SK-N-SH treated with all-trans-retinoic acid at 6 μM for 48 hours (cell line): Measurements from ENCODE around the gene CARM1.

Experiments used
- ATAC-seq: fragments of 200-7000 bp; cut with Tn5 transposase; 3 replicates; pipeline ENCODE4 v1.9.1; 2020; ENCODE audit warnings: mild to moderate bottlenecking, moderate library complexity
- ARNTL ChIP-seq: fragments of 450-650 bp; formaldehyde crosslinking; IDR thresholded peaks from 2 replicates; pipeline ENCODE4 v1.5.0; 2020; ENCODE audit warnings: low read depth, mild to moderate bottlenecking, moderate library complexity, borderline replicate concordance
- BACH2 ChIP-seq: fragments of 250-450 bp; sonication (Bioruptor Pico); IDR thresholded peaks from 2 replicates; pipeline ENCODE4 v1.9.0; 2021; ENCODE audit warnings: mild to moderate bottlenecking, borderline replicate concordance
- CSDC2 ChIP-seq: fragments of 250-450 bp; sonication (Bioruptor Pico); IDR thresholded peaks from 2 replicates; pipeline ENCODE4 v1.5.0; 2020; ENCODE audit warnings: mild to moderate bottlenecking, moderate library complexity
- ESRRG ChIP-seq: fragments of 250-450 bp; sonication (Bioruptor Pico); IDR thresholded peaks from 2 replicates; pipeline ENCODE4 v1.6.1; 2021; ENCODE audit warnings: mild to moderate bottlenecking
- GLIS3 ChIP-seq: fragments of 250-450 bp; sonication (Bioruptor Pico); IDR thresholded peaks from 2 replicates; pipeline ENCODE4 v1.5.0; 2020; ENCODE audit warnings: mild to moderate bottlenecking, moderate library complexity
- ISL1 ChIP-seq: fragments of 250-450 bp; sonication (Bioruptor Pico); IDR thresholded peaks from 2 replicates; pipeline ENCODE4 v2.1.2; 2022; ENCODE audit warnings: mild to moderate bottlenecking, moderate library complexity
- OSR1 ChIP-seq: fragments of 250-450 bp; sonication (Bioruptor Pico); IDR thresholded peaks from 2 replicates; pipeline ENCODE4 v1.8.0; 2022; ENCODE audit warnings: moderate library complexity, mild to moderate bottlenecking, inconsistent platforms
- PATZ1 ChIP-seq: fragments of 250-450 bp; sonication (Bioruptor Pico); IDR thresholded peaks from 2 replicates; pipeline ENCODE4 v1.8.0; 2020; ENCODE audit warnings: mild to moderate bottlenecking, moderate library complexity, borderline replicate concordance
- PPARA ChIP-seq: fragments of 250-450 bp; sonication (Bioruptor Pico); IDR thresholded peaks from 2 replicates; pipeline ENCODE4 v1.5.0; 2020; ENCODE audit warnings: mild to moderate bottlenecking, borderline replicate concordance
- RARB ChIP-seq: fragments of 250-450 bp; sonication (Bioruptor Pico); IDR thresholded peaks from 2 replicates; pipeline ENCODE4 v1.8.0; 2021; ENCODE audit warnings: mild to moderate bottlenecking, moderate library complexity
- SNAI2 ChIP-seq: fragments of 250-450 bp; sonication (Bioruptor Pico); IDR thresholded peaks from 2 replicates; pipeline ENCODE4 v1.5.0; 2020; ENCODE audit warnings: mild to moderate bottlenecking, moderate library complexity
- TOX ChIP-seq: fragments of 250-450 bp; sonication (Bioruptor Pico); IDR thresholded peaks from 2 replicates; pipeline ENCODE4 v1.8.0; 2021; ENCODE audit warnings: mild to moderate bottlenecking, moderate library complexity, borderline replicate concordance
- ZC3H10 ChIP-seq: fragments of 250-450 bp; sonication (Bioruptor Pico); IDR thresholded peaks from 2 replicates; pipeline ENCODE4 v1.5.1; 2021; ENCODE audit warnings: mild to moderate bottlenecking, moderate library complexity
- ZFP3 ChIP-seq: fragments of 250-450 bp; sonication (Bioruptor Pico); IDR thresholded peaks from 2 replicates; pipeline ENCODE4 v1.5.0; 2020; ENCODE audit warnings: mild to moderate bottlenecking, moderate library complexity
- ZNF565 ChIP-seq: fragments of 450-650 bp; formaldehyde crosslinking; conservative IDR thresholded peaks from 2 replicates; pipeline ENCODE4 v1.5.0; 2020; ENCODE audit warnings: low read depth, mild to moderate bottlenecking, moderate library complexity
- ZNF70 ChIP-seq: fragments of 450-650 bp; formaldehyde crosslinking; IDR thresholded peaks from 2 replicates; pipeline ENCODE4 v1.5.0; 2020; ENCODE audit warnings: mild to moderate bottlenecking, moderate library complexity
- ZNF8 ChIP-seq: fragments of 450-650 bp; formaldehyde crosslinking; IDR thresholded peaks from 2 replicates; pipeline ENCODE4 v1.5.0; 2020; ENCODE audit warnings: mild to moderate bottlenecking, moderate library complexity
- TF ChIP-seq, protein P1 (sequence below): fragments of 250-450 bp; sonication (Bioruptor Pico); IDR thresholded peaks from 2 replicates; pipeline ENCODE4 v1.5.1; 2020; ENCODE audit warnings: low read depth, mild to moderate bottlenecking, moderate library complexity
- TF ChIP-seq, protein P2 (sequence below): fragments of 250-450 bp; sonication (Bioruptor Pico); IDR thresholded peaks from 2 replicates; pipeline ENCODE4 v1.5.0; 2020; ENCODE audit warnings: mild to moderate bottlenecking, moderate library complexity
- TF ChIP-seq, protein P3 (sequence below): fragments of 250-450 bp; sonication (Bioruptor Pico); IDR thresholded peaks from 2 replicates; pipeline ENCODE4 v1.5.1; 2021; ENCODE audit warnings: mild to moderate bottlenecking, moderate library complexity
- TF ChIP-seq, protein P4 (sequence below): fragments of 250-450 bp; sonication (Bioruptor Pico); IDR thresholded peaks from 2 replicates; pipeline ENCODE4 v1.8.0; 2021; ENCODE audit warnings: low read depth, mild to moderate bottlenecking, moderate library complexity, borderline replicate concordance

CARM1 gene

DNA sequence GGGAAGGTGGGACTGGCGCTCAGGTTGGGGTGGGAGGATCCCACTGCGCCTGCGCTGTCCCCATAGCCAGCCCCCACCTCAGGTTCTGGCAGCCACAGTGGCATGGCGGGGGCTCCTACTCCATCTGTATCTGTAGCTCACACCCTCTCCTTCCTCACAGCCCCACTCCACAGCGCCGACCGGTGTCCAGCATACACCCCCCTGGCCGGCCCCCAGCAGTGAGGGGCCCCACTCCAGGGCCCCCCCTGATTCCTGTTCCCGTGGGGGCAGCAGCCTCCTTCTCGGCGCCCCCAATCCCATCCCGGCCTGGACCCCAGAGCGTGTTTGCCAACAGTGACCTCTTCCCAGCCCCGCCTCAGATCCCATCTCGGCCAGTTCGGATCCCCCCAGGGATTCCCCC is 41.4 kb upstream of the CARM1 start:
- ATAC-seq: no peak
- TF ChIP-seq TOX (CRISPR knock-in tag) (no peak), BACH2 (CRISPR knock-in tag) (no peak), ZNF8 (CRISPR knock-in tag) (no peak), PPARA (CRISPR knock-in tag) (no peak), ZC3H10 (CRISPR knock-in tag) (no peak), ZNF70 (CRISPR knock-in tag) (no peak), ARNTL (CRISPR knock-in tag) (no peak), RARB (CRISPR knock-in tag) (no peak)
- TF ChIP-seq, protein P1, sequence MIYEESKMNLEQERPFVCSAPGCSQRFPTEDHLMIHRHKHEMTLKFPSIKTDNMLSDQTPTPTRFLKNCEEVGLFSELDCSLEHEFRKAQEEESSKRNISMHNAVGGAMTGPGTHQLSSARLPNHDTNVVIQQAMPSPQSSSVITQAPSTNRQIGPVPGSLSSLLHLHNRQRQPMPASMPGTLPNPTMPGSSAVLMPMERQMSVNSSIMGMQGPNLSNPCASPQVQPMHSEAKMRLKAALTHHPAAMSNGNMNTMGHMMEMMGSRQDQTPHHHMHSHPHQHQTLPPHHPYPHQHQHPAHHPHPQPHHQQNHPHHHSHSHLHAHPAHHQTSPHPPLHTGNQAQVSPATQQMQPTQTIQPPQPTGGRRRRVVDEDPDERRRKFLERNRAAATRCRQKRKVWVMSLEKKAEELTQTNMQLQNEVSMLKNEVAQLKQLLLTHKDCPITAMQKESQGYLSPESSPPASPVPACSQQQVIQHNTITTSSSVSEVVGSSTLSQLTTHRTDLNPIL: no peak
- TF ChIP-seq, all 23 proteins: peak for 0

DNA sequence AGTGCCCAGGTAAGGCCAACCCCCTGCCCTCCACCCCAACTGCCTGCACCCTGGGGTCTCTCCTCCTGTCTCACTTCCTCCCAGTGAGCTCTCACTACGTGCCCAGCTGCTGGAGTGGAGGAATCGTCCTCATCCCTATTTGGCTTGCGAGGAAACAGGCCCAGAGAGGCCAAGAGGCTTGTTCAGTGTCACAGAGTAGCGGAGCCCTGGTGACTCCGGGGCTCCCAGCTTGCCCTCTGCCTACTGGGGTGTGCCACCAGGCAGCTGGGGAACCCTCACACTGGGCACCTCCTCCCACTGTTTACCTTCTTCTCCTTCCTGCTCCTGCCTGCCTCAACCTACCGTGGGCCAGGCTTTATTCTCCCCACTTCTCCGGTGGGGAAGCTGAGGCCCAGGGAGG is 41.0 kb upstream of the CARM1 start:
- TF ChIP-seq TOX (CRISPR knock-in tag) (no peak), OSR1 (no peak), ZFP3 (no peak), BACH2 (CRISPR knock-in tag) (no peak), CSDC2 (CRISPR knock-in tag) (no peak), ESRRG (CRISPR knock-in tag) (no peak), ZNF8 (CRISPR knock-in tag) (no peak), GLIS3 (CRISPR knock-in tag) (no peak), ZNF565 (no peak), PPARA (CRISPR knock-in tag) (no peak)
- TF ChIP-seq, protein P1: no peak
- no peak for ATAC-seq

- ATAC-seq: no peak
- no peak for TF ChIP-seq BACH2 (CRISPR knock-in tag)
- no peak for TF ChIP-seq ARNTL (CRISPR knock-in tag)
- no peak for TF ChIP-seq ZNF565
- TF ChIP-seq, protein P1: no peak
- TF ChIP-seq PATZ1: no peak
- no peak for TF ChIP-seq ZC3H10 (CRISPR knock-in tag)
- TF ChIP-seq, protein P2, sequence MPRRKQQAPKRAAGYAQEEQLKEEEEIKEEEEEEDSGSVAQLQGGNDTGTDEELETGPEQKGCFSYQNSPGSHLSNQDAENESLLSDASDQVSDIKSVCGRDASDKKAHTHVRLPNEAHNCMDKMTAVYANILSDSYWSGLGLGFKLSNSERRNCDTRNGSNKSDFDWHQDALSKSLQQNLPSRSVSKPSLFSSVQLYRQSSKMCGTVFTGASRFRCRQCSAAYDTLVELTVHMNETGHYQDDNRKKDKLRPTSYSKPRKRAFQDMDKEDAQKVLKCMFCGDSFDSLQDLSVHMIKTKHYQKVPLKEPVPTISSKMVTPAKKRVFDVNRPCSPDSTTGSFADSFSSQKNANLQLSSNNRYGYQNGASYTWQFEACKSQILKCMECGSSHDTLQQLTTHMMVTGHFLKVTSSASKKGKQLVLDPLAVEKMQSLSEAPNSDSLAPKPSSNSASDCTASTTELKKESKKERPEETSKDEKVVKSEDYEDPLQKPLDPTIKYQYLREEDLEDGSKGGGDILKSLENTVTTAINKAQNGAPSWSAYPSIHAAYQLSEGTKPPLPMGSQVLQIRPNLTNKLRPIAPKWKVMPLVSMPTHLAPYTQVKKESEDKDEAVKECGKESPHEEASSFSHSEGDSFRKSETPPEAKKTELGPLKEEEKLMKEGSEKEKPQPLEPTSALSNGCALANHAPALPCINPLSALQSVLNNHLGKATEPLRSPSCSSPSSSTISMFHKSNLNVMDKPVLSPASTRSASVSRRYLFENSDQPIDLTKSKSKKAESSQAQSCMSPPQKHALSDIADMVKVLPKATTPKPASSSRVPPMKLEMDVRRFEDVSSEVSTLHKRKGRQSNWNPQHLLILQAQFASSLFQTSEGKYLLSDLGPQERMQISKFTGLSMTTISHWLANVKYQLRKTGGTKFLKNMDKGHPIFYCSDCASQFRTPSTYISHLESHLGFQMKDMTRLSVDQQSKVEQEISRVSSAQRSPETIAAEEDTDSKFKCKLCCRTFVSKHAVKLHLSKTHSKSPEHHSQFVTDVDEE: no peak
- TF ChIP-seq ESRRG (CRISPR knock-in tag): no peak
- TF ChIP-seq ZFP3: no peak
- TF ChIP-seq, protein P3, sequence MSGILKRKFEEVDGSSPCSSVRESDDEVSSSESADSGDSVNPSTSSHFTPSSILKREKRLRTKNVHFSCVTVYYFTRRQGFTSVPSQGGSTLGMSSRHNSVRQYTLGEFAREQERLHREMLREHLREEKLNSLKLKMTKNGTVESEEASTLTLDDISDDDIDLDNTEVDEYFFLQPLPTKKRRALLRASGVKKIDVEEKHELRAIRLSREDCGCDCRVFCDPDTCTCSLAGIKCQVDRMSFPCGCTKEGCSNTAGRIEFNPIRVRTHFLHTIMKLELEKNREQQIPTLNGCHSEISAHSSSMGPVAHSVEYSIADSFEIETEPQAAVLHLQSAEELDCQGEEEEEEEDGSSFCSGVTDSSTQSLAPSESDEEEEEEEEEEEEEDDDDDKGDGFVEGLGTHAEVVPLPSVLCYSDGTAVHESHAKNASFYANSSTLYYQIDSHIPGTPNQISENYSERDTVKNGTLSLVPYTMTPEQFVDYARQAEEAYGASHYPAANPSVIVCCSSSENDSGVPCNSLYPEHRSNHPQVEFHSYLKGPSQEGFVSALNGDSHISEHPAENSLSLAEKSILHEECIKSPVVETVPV (CRISPR knock-in tag): no peak
- TF ChIP-seq OSR1: no peak
- TF ChIP-seq GLIS3 (CRISPR knock-in tag): no peak
- no peak for TF ChIP-seq ISL1 (CRISPR knock-in tag)
- TF ChIP-seq, protein P4, sequence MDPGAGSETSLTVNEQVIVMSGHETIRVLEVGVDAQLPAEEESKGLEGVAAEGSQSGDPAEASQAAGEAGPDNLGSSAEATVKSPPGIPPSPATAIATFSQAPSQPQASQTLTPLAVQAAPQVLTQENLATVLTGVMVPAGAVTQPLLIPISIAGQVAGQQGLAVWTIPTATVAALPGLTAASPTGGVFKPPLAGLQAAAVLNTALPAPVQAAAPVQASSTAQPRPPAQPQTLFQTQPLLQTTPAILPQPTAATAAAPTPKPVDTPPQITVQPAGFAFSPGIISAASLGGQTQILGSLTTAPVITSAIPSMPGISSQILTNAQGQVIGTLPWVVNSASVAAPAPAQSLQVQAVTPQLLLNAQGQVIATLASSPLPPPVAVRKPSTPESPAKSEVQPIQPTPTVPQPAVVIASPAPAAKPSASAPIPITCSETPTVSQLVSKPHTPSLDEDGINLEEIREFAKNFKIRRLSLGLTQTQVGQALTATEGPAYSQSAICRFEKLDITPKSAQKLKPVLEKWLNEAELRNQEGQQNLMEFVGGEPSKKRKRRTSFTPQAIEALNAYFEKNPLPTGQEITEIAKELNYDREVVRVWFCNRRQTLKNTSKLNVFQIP (CRISPR knock-in tag): no peak
- no peak for TF ChIP-seq TOX (CRISPR knock-in tag)
- no peak for TF ChIP-seq RARB (CRISPR knock-in tag)
- TF ChIP-seq SNAI2 (CRISPR knock-in tag): no peak
- no peak for TF ChIP-seq ZNF70 (CRISPR knock-in tag)
- TF ChIP-seq ZNF8 (CRISPR knock-in tag): no peak
- TF ChIP-seq CSDC2 (CRISPR knock-in tag): no peak
These were observed 40.2 kb upstream of the CARM1 start for GRCh38 chr19:10830931-10831779.
